D721Med (cell line): ENCODE measurements around the gene UCP3.

Source experiments
- DNase-seq: peaks from one replicate; pipeline ENCODE4 v3.0.0; 2011; ENCODE audit warnings: low spot score; ENCODE audit not compliant: insufficient read length
- FAIRE-seq: peaks from 2 replicates; lab custom pipeline; 2011; peaks lifted over from hg19 to GRCh38; lab: Jason Lieb, UNC
- TF ChIP-seq, protein P1 (sequence below): IDR thresholded peaks from 2 replicates; pipeline ENCODE4 v1.5.1; 2012; ENCODE audit warnings: mild to moderate bottlenecking, control low read depth; ENCODE audit not compliant: insufficient read depth; ENCODE audit errors: missing control alignments

Gene UCP3

DNA sequence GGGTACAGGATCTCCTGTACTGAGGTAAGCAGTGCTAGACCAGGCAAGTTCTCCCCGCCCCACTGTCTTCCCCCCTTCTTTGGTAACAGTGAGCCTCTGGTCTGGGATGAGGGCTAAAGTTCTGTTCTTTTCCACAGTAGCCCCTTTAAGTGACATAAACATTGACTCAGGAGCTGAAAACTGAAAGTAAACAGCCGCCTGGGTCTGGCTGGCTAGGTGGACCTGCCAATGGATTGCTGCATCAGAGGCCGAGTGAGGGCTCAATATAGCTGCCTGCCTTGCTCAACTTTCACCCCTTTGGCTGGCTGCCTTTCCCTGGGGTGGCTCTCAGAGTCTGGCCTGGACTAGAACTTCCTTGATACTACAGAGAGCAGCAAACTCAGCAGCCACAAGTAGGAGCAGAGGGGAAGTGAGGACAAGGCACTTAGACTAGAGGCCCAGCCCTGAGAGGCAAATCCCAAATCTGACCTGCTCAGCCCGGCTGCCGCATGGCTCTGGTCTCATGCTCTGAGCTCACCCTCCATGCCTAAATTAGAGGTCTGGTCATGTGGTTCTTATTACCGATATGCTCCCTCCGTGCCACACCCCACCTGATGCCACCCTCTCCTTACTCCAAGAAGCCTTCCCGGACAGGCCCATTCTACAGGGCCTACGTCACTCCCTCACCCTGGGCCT is 9.6 kb upstream of the UCP3 start:
- FAIRE-seq (no peak), DNase-seq (no peak)
- TF ChIP-seq, protein P1, sequence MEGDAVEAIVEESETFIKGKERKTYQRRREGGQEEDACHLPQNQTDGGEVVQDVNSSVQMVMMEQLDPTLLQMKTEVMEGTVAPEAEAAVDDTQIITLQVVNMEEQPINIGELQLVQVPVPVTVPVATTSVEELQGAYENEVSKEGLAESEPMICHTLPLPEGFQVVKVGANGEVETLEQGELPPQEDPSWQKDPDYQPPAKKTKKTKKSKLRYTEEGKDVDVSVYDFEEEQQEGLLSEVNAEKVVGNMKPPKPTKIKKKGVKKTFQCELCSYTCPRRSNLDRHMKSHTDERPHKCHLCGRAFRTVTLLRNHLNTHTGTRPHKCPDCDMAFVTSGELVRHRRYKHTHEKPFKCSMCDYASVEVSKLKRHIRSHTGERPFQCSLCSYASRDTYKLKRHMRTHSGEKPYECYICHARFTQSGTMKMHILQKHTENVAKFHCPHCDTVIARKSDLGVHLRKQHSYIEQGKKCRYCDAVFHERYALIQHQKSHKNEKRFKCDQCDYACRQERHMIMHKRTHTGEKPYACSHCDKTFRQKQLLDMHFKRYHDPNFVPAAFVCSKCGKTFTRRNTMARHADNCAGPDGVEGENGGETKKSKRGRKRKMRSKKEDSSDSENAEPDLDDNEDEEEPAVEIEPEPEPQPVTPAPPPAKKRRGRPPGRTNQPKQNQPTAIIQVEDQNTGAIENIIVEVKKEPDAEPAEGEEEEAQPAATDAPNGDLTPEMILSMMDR, result no peak

DNA sequence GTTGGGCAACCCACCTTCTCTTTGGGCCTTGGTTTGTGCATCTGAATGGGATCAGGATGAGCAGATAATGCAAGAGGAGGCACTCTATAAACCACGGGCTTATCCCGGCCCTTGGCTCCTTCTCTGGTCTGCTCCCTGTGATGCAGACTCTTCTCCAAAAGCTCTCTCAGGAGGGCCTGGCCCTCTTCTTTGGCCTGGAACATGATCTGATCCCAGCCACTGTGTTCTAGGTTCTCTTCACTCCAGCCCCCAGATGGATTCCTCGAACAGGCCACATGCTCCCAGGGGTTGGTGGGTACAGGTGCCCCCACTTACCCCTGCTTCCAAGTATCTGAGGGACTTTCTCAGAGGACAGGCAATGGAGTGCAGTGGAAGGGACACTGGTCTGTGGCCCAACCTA is 8.7 kb upstream of the UCP3 start:
- FAIRE-seq (no peak), DNase-seq (no peak)
- TF ChIP-seq, protein P1, result no peak

DNA sequence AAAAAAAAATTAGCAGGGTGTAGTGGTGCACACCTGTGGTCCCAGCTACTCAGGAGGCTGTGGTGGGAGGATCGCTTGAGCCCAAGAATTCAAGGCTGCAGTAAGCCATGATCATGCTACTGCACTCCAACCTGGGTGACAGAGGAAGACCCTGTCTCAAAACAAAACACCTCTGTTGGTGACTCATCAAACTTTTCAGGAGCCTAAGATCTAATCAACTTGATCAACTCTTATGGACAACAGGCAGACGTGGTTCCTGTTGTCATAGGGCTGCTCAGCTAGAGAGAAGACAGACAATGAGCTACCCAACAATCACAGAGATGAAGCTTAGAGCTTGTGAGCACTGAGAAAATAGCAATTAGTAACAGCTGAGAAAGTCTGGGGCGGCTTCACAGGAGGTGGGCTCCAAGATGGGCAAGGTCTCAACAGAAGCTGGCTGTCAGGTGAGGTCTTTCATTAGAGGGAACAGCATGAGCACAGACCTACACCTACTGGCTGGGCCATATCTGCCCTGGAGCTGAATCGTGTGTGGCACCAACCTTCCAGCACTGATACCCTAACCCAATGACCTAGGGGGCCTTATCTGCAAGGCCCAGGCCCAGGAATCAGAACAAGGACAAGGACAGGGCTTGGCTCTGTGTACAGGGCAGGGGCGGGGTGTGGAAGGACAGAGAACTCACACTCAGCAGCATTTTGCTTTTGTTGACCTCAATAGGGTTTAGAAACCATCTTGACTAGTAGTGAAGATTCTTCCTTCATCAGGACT is 7.2 kb upstream of the UCP3 start:
- TF ChIP-seq, protein P1, result no peak
- no peak for DNase-seq
- FAIRE-seq, result no peak

DNA sequence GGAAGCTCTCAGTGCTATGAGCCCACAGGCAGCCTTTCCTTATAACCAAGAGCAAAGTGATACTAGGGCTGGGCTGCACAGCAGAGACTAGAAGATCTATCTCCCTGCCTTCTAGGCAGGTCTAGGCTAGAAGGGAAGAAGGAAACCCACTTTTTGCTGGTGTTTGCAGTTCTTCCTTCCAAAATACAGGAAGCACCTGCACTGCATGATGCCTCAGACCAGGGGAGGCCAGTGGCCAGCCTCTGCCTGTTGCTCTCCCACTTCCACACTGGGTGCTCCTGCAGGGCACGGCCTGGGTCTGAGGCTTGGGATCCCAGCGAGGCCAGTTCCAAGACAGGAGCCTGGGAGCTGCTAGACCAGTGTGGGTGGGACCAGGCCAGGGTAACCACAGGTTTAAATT is 6.0 kb upstream of the UCP3 start:
- DNase-seq, result no peak

DNA sequence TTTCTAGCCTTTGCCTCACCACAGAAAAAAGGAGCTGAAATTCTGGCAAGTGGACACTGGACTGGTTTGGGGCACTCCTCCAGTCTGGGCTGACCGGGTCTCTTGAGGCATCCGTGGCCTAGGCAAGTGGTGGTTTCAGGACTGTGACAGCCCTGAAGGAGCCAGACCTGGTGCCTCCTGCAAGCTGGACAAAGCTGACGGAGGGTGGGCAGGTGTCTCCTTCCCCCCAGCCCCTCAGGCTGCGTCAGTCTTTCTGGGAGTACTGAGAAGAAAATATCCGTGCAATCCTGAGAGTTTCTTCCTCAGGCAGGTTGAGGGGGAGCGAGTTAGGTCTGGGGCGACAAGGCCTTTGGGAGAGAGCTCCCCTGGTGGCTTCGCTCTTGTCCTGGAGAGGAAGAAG is 4.3 kb upstream of the UCP3 start:
- DNase-seq, result no peak

More for the DNA sequence above, 6.0 kb upstream of the UCP3 start:
- FAIRE-seq, result no peak
- TF ChIP-seq, protein P1, result no peak

DNA sequence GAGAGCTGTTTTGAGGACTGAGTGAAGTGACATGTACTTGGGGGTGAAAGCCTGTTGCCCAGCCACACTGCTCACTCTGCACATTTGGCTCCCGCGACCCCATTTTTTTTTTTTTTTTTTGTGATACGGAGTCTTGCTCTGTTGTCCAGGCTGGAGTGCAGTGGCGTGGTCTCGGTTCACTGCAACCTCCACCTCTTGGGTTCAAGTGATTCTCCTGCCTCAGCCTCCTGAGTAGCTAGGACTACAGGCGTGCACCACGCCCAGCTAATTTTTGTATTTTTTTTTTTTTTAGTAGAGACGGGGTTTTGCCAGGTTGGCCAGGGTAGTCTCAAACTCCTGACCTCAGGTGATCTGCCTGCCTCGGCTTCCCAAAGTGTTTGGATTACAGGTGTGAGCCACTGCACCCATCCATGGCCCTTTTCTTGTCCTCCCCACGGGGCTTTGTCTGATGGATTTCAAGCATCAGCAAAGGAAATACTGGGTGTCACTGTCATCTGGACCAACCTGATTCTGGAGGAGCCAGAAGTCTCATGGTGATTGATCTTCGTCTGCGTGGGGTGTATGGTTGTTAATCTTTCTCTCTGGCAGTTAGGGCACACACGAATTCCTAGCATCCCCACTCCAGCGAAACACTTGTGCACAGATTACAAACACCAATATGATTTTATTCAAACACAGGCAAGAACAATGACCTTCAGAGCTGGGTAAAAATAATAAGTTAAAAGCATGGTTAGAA is 3.4 kb upstream of the UCP3 start:
- DNase-seq (no peak), FAIRE-seq (no peak)
- TF ChIP-seq, protein P1, result no peak

More for the DNA sequence above, 4.3 kb upstream of the UCP3 start:
- FAIRE-seq, result no peak
- TF ChIP-seq, protein P1, result no peak
